Esophagus muscularis mucosa (tissue), 4 donors: Measurements from ENCODE around the gene SYT9.

ENCODE experiments used
- EP300 ChIP-seq: sonication (generic); formaldehyde crosslinking; IDR thresholded peaks from one replicate; pipeline ENCODE4 v1.6.1; 2017; ENCODE audit warnings: antibody characterized with exemption
- POLR2A ChIP-seq: fragments of 450-650 bp; IDR thresholded peaks from one replicate; pipeline ENCODE4 v1.6.1; 2017; ENCODE audit warnings: antibody characterized with exemption, moderate library complexity, mild to moderate bottlenecking, low read depth
- POLR2AphosphoS5 ChIP-seq, 2 donors: sonication (generic); formaldehyde crosslinking; IDR thresholded peaks; one replicate each; pipeline ENCODE4 v1.6.1; 2017; ENCODE audit warnings: antibody characterized with exemption in 2 of 2
- TF ChIP-seq, protein P1 (sequence below), 3 experiments: fragments of 200-600 bp in 2 of 3; fragments of 450-650 bp in 1 of 3; sonication (generic) in 2 of 3; IDR thresholded peaks; one replicate each; pipeline ENCODE4 v1.5.1; 2017 to 2019; ENCODE audit warnings: antibody characterized with exemption in 3 of 3, mild to moderate bottlenecking in 2 of 3, moderate library complexity in 1 of 3

DNA sequence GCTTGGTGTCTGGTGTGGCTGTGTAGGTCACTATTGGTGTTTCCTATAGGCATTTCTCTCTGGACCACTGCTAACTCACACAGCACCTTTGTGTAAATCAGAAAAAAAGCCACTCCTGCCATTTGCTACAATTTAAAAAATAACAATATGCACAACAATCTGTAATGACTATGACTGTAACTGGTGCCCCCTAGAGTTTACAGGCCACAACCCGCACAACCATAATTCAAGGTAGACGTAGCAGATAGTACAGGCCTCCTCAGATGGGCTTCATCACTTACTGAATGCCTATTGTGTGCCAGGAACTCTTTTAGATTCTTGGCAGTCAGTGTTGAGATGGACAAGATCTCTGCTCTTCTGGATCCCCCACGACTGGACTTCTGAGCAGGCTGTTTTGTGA lies 47.7 kb downstream of the SYT9 start:
- TF ChIP-seq, protein P1, sequence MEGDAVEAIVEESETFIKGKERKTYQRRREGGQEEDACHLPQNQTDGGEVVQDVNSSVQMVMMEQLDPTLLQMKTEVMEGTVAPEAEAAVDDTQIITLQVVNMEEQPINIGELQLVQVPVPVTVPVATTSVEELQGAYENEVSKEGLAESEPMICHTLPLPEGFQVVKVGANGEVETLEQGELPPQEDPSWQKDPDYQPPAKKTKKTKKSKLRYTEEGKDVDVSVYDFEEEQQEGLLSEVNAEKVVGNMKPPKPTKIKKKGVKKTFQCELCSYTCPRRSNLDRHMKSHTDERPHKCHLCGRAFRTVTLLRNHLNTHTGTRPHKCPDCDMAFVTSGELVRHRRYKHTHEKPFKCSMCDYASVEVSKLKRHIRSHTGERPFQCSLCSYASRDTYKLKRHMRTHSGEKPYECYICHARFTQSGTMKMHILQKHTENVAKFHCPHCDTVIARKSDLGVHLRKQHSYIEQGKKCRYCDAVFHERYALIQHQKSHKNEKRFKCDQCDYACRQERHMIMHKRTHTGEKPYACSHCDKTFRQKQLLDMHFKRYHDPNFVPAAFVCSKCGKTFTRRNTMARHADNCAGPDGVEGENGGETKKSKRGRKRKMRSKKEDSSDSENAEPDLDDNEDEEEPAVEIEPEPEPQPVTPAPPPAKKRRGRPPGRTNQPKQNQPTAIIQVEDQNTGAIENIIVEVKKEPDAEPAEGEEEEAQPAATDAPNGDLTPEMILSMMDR (IDR thresholded peaks at IDR 0.05): no peak
- TF ChIP-seq POLR2A (no peak), POLR2AphosphoS5 (IDR thresholded peaks at IDR 0.05) (no peak), EP300 (no peak)
